Effector memory CD8-positive, alpha-beta T cell (primary cell): ENCODE results near the gene NPBWR2.
A peak's percentile ranks its signal among the peaks of the same experiment; 100 is the strongest.
"Not testable (repeated sequence)": the region's sequence is repeated elsewhere in the genome, so short reads cannot be mapped to it uniquely, and the experiment has no call there.

Experiments
- ATAC-seq: fragments of 150-1000 bp; cut with Tn5 transposase; replicated peaks from 2 replicates; pipeline ENCODE4 v1.10.0; 2021; ENCODE audit warnings: mild to moderate bottlenecking, moderate library complexity
- DNase-seq, 3 experiments: peaks; one replicate each; pipeline ENCODE4 v3.0.0; 2021
- H3K27ac Mint-ChIP-seq, 2 donors: one replicate each; pipeline ENCODE4 v1.8.0; 2022; ENCODE audit warnings: mild to moderate bottlenecking in 2 of 2, mixed read lengths in 2 of 2, moderate library complexity in 2 of 2
- H3K27me3 Mint-ChIP-seq, 2 donors: one replicate each; pipeline ENCODE4 v1.8.0; 2022; ENCODE audit warnings: mixed read lengths in 2 of 2
- H3K36me3 Mint-ChIP-seq: one replicate; pipeline ENCODE4 v1.8.0; 2022; ENCODE audit warnings: mild to moderate bottlenecking, moderate library complexity, mixed read lengths; ENCODE audit not compliant: insufficient read depth
- H3K4me1 Mint-ChIP-seq, 2 donors: one replicate each; pipeline ENCODE4 v1.8.0; 2022; ENCODE audit warnings: low read depth in 2 of 2, mixed read lengths in 2 of 2
- H3K4me3 Mint-ChIP-seq, 2 donors: one replicate each; pipeline ENCODE4 v1.8.0; 2022; ENCODE audit warnings: mild to moderate bottlenecking in 2 of 2, mixed read lengths in 2 of 2, moderate library complexity in 2 of 2
- H3K9me3 Mint-ChIP-seq, 2 donors: one replicate each; pipeline ENCODE4 v1.8.0; 2022; ENCODE audit warnings: mixed read lengths in 2 of 2

The NPBWR2 gene

DNA sequence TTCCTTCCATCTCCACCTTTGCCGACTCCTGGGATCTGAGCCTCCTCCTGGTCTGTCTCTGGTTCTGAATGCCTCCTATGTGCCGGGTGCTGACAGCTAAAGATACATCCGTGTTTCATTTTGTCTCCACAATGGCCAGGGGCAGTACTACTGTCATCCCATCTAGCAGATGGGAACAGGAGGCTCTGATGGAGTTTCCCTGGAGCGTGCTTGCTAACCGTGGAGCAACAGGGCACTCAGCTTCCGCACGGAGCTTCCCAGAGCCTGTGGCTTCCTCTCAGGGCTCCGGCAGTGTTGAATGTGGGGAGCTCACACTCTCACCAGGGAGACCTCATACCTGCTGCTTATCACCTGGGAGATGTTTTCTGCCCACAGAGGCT lies 11.9 kb upstream of the NPBWR2 start:
- DNase-seq (no peak), ATAC-seq (no peak)
- Mint-ChIP-seq H3K4me3 (peak overlapping the region in 1 of 2 donors; percentile 79), H3K9me3 (no peaks in the 10 kb centered on the region), H3K4me1 (peaks cover 8 to 9% of the 10 kb centered on the region in 2 donors), H3K27me3 (peaks cover 16 to 20% of the 10 kb centered on the region in 2 donors), H3K36me3 (peaks cover 16% of the 10 kb centered on the region), H3K27ac (no peak overlapping the region)

DNA sequence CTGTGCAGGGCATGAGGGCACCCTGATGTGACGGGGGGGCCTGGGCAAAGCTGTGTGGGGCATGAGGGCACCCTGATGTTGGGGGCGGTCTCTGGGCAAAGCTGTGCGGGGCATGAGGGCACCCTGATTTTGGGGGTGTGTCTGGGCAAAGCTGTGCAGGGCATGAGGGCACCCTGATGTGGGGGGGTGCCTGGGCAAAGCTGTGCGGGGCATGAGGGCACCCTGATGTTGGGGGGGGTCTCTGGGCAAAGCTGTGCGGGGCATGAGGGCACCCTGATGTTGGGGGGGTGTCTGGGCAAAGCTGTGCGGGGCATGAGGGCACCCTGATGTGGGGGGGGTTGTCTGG lies 10.0 kb upstream of the NPBWR2 start:
- H3K36me3 Mint-ChIP-seq: peaks cover 16% of the 10 kb centered on the region
- H3K4me3 Mint-ChIP-seq, H3K4me1 Mint-ChIP-seq, H3K9me3 Mint-ChIP-seq, DNase-seq, ATAC-seq, H3K27ac Mint-ChIP-seq: not testable (repeated sequence)
- peaks cover 12 to 13% of the 10 kb centered on the region in 2 donors for H3K27me3 Mint-ChIP-seq

DNA sequence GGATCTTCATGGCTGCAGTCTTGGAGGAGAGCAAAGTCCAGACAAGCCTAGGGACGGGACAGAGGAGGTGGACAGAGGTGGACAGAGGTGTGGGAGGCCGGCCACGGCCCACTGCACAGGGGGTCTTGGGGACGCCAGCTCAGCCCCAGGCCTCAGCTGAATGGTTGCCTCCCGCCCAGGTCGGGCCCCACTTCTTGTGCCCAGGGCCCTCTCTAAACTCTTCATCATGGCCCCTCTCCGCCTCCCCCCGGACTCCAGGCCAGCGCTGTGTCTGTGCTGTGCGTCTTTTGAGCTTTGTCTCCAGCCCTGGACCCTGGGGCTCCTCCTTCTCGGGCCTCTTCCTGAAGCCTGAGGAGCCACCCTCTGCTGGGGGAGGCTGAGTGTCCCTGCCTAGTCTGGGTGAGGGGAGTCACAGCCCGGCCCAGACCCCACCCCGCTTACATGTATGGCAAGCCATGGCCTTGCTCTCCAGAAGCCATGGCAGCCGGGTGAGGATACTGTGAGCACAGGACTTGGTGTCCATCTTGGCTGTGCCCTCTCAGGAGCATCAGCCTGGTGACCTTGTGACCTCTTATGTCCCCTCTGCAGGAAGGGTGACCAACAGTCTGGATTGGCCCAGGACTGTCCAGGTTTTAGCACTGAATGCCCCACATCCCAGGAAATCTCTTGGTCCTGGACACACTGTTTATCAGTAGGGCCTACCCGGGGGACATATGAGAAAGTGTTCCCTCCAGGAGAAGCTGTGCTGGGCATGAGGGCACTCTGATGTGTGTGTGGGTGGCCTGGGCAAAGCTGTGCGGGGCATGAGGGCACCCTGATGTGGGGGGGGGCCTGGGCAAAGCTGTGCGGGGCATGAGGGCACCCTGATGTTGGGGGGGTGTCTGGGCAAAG lies 9.4 kb upstream of the NPBWR2 start:
- no peak overlapping the region for H3K27ac Mint-ChIP-seq
- H3K9me3 Mint-ChIP-seq: no peaks in the 10 kb centered on the region
- H3K4me1 Mint-ChIP-seq: peaks cover 8 to 9% of the 10 kb centered on the region in 2 donors
- no peak overlapping the region for H3K4me3 Mint-ChIP-seq
- ATAC-seq (no peak), DNase-seq (peak in 1 of 3 experiments; percentile 0)
- H3K36me3 Mint-ChIP-seq: peaks cover 16% of the 10 kb centered on the region
- H3K27me3 Mint-ChIP-seq: peaks cover 7% of the 10 kb centered on the region in 2 donors

DNA sequence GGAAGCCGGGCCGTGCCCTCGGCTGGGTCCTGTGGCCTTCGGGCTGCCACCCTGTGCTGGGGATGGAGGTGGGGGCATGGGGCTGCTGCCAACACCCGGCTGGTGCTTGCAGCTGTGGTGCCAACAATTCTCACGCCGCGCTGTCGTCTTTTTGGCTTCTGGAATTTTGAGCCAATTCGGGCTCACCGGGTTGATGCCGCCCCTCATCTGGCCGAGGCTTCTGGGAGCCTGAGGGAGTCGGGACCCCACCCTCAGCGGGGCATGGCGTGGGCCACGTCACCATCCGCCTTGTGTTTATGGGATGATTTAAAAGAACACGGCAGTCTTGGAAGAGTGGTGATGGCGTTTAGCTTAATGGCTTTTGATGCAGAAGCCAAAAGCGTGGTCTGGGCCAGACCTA lies 8.7 kb upstream of the NPBWR2 start:
- H3K4me3 Mint-ChIP-seq: no peak overlapping the region
- no peak for ATAC-seq
- no peak for DNase-seq
- peaks cover 16% of the 10 kb centered on the region for H3K36me3 Mint-ChIP-seq
- peaks cover 8 to 9% of the 10 kb centered on the region in 2 donors for H3K4me1 Mint-ChIP-seq
- no peak overlapping the region for H3K27ac Mint-ChIP-seq
- no peaks in the 10 kb centered on the region for H3K9me3 Mint-ChIP-seq
- no peaks in the 10 kb centered on the region for H3K27me3 Mint-ChIP-seq

DNA sequence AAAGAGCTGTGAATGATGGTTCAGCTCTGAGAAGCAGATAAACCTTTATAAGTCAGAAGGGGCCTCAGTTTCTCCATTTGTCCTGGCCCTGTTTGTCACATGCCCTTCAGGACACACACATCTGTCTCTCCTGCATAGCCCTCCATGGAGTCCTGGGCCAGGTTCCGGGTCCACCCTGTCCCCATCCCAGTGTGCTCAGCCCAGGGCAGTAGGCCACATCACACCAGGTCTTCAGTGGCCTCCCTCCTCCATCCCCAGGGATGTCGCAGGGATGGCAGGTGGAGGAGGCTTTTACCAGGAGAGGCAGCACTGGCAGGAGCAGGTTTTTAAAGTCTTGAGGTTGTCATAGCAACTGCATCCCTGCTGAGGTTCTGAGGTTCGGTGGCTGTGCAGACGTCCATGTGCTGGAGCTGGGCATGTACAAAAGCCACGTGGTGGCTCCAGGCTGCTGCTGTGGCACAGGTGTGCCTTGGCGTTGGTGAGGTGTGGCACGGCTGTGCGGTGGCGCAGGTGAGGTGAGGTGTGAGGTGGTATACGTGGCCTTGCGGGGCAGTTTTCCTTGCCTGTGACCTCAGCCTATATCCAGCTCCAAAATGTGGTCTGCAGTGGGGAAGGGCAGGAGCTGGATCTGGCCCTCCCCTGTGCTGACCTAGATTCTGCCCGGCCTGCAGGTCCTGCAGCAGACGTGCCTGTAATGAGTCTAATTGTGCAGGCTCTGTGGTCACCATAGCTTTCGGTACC lies 8.0 kb upstream of the NPBWR2 start:
- DNase-seq (peak in 1 of 3 experiments; percentile 0), ATAC-seq (no peak)
- Mint-ChIP-seq H3K27ac (no peak overlapping the region), H3K4me1 (peaks cover 5 to 7% of the 10 kb centered on the region in 2 donors), H3K4me3 (no peak overlapping the region), H3K9me3 (no peaks in the 10 kb centered on the region), H3K27me3 (no peaks in the 10 kb centered on the region), H3K36me3 (peaks cover 13% of the 10 kb centered on the region)

DNA sequence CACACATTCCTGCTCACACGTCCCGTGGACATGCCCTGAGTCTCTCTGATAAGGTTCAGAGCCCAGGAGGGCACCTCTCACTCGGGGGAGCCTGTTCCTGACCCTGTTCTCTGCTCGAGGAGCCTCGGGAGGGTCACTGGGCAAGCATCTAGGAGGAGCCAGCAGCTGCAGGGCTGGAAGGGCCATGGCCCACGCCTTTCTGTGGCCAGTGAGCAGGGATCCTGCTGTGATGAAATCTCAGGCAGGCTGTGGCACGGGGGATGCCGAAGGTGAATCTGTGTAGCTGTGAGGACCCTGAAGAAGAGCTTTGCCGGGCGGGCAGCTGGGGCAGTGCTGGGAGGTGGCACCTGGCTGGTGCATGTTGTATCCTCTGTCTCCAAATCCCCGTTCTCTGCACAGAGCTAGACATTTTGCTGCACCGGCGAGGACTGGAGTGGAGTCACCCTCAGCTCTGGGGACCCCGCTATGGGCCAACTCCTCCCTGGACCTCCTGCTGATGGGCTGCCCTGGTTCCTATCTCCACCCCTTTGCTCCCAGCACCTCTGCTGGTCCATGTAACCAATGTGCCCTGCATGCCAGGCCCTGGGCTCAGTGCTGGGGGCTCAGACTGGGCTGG lies 7.1 kb upstream of the NPBWR2 start:
- peak in 1 of 3 experiments; percentile 0 for DNase-seq
- H3K27ac Mint-ChIP-seq: no peak overlapping the region
- H3K9me3 Mint-ChIP-seq: no peaks in the 10 kb centered on the region
- no peaks in the 10 kb centered on the region for H3K4me1 Mint-ChIP-seq
- no peaks in the 10 kb centered on the region for H3K27me3 Mint-ChIP-seq
- no peak for ATAC-seq
- no peak overlapping the region for H3K4me3 Mint-ChIP-seq
- H3K36me3 Mint-ChIP-seq: peaks cover 4% of the 10 kb centered on the region

DNA sequence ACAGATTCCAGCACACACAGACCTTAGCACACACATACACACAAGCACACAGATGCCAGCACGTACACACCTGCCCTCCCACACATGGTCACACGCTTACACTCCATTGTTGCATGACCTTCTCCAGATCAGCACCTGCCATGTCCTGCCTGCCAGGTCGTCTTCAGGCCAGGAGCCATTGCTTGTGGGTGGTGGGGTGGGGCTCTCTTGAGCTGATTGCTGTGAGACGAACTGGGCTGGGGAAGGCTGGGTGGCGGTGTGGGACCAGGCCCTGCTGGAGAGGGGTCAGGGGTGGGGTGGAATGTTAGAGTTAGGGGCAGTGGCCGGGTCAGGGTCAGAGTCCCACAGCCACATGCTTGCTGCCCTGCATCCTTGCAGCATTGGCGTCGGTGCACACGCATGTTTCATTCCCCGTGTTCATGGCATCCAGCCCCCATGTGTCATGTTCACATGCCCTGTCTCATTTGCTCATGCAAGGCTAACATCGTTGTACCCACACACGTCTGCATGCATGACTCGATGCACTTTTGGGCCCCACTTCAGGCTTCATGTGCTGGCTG lies 6.5 kb upstream of the NPBWR2 start:
- no peak overlapping the region for H3K4me3 Mint-ChIP-seq
- no peaks in the 10 kb centered on the region for H3K4me1 Mint-ChIP-seq
- peaks cover 0 to 1% of the 10 kb centered on the region in 2 donors for H3K27me3 Mint-ChIP-seq
- H3K27ac Mint-ChIP-seq: no peak overlapping the region
- peak in 1 of 3 experiments; percentile 0 for DNase-seq
- no peak for ATAC-seq
- H3K9me3 Mint-ChIP-seq: no peaks in the 10 kb centered on the region
- peaks cover 4% of the 10 kb centered on the region for H3K36me3 Mint-ChIP-seq

DNA sequence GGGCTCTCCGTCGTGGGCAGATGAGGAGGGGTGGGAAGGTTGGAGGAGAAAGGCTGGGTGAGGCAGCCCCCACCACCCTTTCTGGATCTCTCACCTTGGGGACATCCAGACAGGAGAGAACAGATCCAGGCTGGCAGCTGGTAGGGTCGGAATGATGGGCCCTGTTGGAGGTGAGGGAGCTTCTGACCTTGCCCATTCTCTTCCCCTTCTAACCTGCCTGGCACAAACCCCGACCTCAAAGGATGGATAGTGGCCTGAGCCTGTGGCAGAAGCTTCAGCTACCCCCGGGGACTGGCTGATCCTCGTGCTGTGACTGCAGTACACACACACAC lies 6.0 kb upstream of the NPBWR2 start:
- Mint-ChIP-seq H3K36me3 (peaks cover 4% of the 10 kb centered on the region), H3K27me3 (peaks cover 0 to 6% of the 10 kb centered on the region in 2 donors), H3K4me1 (no peaks in the 10 kb centered on the region), H3K4me3 (no peak overlapping the region), H3K9me3 (no peaks in the 10 kb centered on the region), H3K27ac (no peak overlapping the region)
- DNase-seq (peak in 1 of 3 experiments; percentile 0), ATAC-seq (no peak)

DNA sequence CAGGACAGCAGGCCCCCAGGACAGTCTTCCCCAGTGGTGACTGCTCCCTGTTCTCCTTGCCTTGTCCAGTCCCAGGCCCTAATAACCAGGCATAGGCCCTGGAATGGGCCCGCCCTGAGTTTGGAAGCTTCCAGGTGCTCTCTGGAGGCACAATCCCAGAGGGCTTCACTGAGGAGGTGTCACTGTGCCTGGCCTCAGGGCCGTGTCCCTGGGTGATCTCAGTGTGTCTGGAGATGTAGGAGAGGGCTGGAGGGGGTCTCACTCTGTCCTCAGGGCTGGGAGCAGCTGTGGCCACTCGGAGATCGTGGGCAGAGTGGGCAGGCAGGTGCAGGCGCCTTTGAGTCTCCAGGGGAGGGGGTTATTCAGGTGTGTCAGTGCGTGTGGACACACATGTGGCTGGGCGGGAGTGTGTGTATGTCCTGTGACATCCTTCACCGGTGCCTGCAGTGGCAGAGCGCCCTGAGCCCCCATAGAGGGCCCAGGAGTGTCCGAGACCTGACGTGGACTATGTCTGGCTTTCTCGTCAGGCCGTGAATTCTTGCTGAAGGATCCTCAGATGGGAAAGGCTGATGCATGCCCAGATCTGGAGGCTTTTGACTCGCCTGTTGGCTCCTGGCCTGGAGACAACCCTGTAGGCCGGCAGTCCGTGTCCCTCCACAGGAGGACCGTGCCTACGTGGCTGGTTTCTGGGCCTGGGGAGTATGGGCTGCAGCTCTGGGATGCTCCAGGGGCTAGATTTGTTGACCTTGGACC lies 5.5 kb upstream of the NPBWR2 start:
- Mint-ChIP-seq H3K4me3 (no peak overlapping the region), H3K4me1 (peaks cover 0 to under 1% of the 10 kb centered on the region in 2 donors), H3K27ac (no peak overlapping the region), H3K9me3 (no peaks in the 10 kb centered on the region), H3K36me3 (peaks cover 4% of the 10 kb centered on the region), H3K27me3 (peaks cover 0 to 11% of the 10 kb centered on the region in 2 donors)
- peak in 1 of 3 experiments; percentile 0 for DNase-seq
- ATAC-seq: no peak

DNA sequence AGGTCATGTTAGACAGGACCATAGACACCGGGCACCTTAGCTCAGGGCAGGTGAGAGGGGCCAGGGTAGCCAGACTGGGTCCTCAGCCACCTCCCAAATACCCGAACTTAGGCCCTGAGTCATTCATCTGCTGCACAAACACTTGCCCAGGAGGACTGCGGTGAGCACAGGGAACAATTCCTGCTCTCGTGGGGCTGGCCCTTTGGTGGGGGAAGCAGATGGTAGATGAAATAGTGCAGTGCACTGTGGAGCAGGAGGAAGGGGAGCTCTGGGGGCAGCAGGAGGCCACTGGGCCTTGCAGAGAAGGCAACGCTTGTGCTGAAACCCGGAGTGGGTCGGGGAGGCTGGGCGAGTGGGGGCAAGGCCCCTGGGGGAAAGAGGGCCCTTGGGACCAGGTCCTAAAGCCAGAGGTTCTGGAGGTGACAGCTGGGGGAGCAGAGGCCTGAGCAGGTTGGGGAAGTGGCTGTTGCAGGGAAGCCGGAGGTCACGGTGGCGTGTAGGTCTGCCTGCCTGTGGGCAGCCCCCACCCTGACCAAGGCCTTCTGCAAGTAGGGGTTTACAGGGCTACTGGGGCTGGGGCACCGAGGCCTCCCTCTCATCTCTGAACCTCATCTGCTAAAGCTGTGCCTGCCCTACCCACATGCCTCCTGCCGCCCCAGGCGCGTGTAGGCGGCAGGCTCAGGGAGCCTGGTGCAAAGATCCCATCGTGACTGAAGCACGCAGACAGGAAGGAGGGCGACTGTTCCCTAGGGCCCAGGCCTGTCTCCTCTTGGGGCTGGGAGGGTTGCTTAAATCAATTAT lies 4.7 kb upstream of the NPBWR2 start:
- peaks cover 4% of the 10 kb centered on the region for H3K36me3 Mint-ChIP-seq
- no peak for ATAC-seq

DNA sequence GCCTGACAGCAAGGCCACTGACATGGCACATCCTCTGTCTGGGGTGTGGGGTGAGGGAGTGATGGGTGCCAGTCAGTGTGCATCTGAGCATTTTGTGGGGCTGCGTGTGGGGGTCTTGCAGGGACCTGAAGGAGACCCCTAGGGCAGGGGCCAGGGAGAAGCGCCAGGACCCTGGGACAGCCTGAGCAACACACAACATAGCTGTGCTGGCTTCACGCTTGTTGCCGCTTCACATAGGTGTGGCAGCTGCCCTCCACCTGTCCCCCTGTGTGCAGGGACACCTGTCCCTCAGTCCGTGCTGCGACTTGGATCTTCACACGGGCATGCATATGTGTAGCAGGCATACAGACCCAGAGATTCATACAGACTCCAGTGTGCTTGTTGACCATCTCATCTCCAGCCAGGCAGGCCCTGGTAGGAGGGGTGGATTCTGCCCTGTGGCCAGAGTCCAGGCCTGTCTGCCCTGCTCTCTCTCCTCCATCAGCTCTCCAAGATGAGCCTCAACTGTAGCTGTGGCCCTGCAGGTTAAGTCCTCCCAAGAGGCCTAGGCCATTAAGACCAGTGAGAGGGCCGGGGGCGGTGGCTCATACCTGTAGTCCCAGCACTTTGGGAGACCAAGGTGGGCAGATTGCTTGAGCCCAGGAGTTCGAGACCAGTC lies 3.2 kb upstream of the NPBWR2 start:
- Mint-ChIP-seq H3K9me3 (no peaks in the 10 kb centered on the region), H3K27ac (no peak overlapping the region), H3K36me3 (no peaks in the 10 kb centered on the region), H3K27me3 (peaks cover 0 to 22% of the 10 kb centered on the region in 2 donors), H3K4me1 (peaks cover 0 to 6% of the 10 kb centered on the region in 2 donors), H3K4me3 (no peak overlapping the region)
- no peak for ATAC-seq
- peak in 2 of 3 experiments; percentile 0 for DNase-seq

More for the DNA sequence above, 4.7 kb upstream of the NPBWR2 start:
- Mint-ChIP-seq H3K4me1 (peaks cover 0 to 5% of the 10 kb centered on the region in 2 donors), H3K27me3 (peaks cover 0 to 13% of the 10 kb centered on the region in 2 donors), H3K9me3 (no peaks in the 10 kb centered on the region), H3K4me3 (no peak overlapping the region), H3K27ac (no peak overlapping the region)
- DNase-seq: peak in 2 of 3 experiments; percentile 0
